ENCODE results near the gene IL22RA1.
A peak's percentile ranks its signal among the peaks of the same experiment; 100 is the strongest.

Gene IL22RA1

GRCh38 chr1:24154215-24154614 is 11.3 kb upstream of the IL22RA1 start:
- H2BK120ac ChIP-seq (ENCODE audit: low read depth, low read length): no peak overlapping the region
- no peak overlapping the region for H2BK12ac ChIP-seq (ENCODE audit: low read length)
- no peak overlapping the region for H4K91ac ChIP-seq (ENCODE audit: low read depth, low read length, poor library complexity)
- H3K27me3 ChIP-seq (ENCODE audit: control insufficient read depth in 3 of 3, insufficient read depth in 3 of 3, low read depth in 1 of 3, low read length in 3 of 3): peaks cover 0 to 40% (median 0%) of the 10 kb centered on the region in 3 experiments
- H3K23ac ChIP-seq (ENCODE audit: low read depth, low read length, poor library complexity): no peak overlapping the region
- H2BK15ac ChIP-seq (ENCODE audit: low read length): no peak overlapping the region
- no peaks in the 10 kb centered on the region for H3K79me1 ChIP-seq (ENCODE audit: low read depth, low read length)
- no peak overlapping the region for H3K4me3 ChIP-seq (ENCODE audit: low read length in 2 of 2)
- no peak for DNase-seq (ENCODE audit: low spot score)
- no peak overlapping the region for H3K14ac ChIP-seq (ENCODE audit: low read length)
- H2AK5ac ChIP-seq (ENCODE audit: low read depth, low read length): no peak overlapping the region
- H4K8ac ChIP-seq (ENCODE audit: low read depth, low read length): no peak overlapping the region
- H3K36me3 ChIP-seq (replicated peaks in 1 of 2; ENCODE audit: control insufficient read depth in 2 of 2, insufficient read depth in 2 of 2, low read length in 2 of 2): no peaks in the 10 kb centered on the region
- no peak overlapping the region for H3K4me2 ChIP-seq (ENCODE audit: insufficient read depth, low read length, poor library complexity, severe bottlenecking)
- no peaks in the 10 kb centered on the region for H3K9me3 ChIP-seq (replicated peaks in 1 of 2; ENCODE audit: control insufficient read depth in 2 of 2, insufficient read depth in 1 of 2, low read depth in 1 of 2, low read length in 2 of 2)
- no peak overlapping the region for H3K4ac ChIP-seq (ENCODE audit: low read length)
- no peak overlapping the region for H3K9ac ChIP-seq (ENCODE audit: low read depth, low read length, poor library complexity)
- no peak overlapping the region for H2AFZ ChIP-seq (ENCODE audit: low read length)
- no CpG with 5 or more reads among the region's 8 CpGs for WGBS, 2 donors (ENCODE audit: extremely low coverage in 2 of 2, insufficient read length in 2 of 2, insufficient replicate concordance in 1 of 2)
- no peak overlapping the region for H3K18ac ChIP-seq (ENCODE audit: low read length)
- H3K4me1 ChIP-seq (ENCODE audit: control insufficient read depth in 2 of 2, insufficient read depth in 1 of 2, low read depth in 1 of 2, low read length in 2 of 2): peaks cover 0 to 10% of the 10 kb centered on the region in 2 donors
- H3K27ac ChIP-seq (replicated peaks; ENCODE audit: low read length): no peak overlapping the region
- H2BK5ac ChIP-seq (ENCODE audit: low read length): no peak overlapping the region

- H2BK5ac ChIP-seq (ENCODE audit: low read length): no peak overlapping the region
- peaks cover 0 to 33% (median 0%) of the 10 kb centered on the region in 3 experiments for H3K27me3 ChIP-seq (ENCODE audit: control insufficient read depth in 3 of 3, insufficient read depth in 3 of 3, low read depth in 1 of 3, low read length in 3 of 3)
Measured at GRCh38 chr1:24152631-24153494, 9.9 kb upstream of the IL22RA1 start.

GRCh38 chr1:24151175-24151533 is 8.2 kb upstream of the IL22RA1 start:
- no peaks in the 10 kb centered on the region for H3K9me3 ChIP-seq (replicated peaks in 1 of 2; ENCODE audit: control insufficient read depth in 2 of 2, insufficient read depth in 1 of 2, low read depth in 1 of 2, low read length in 2 of 2)
- H3K4me2 ChIP-seq (ENCODE audit: insufficient read depth, low read length, poor library complexity, severe bottlenecking): peak overlapping the region; percentile 82
- peak overlapping the region; percentile 61 for H3K27ac ChIP-seq (replicated peaks; ENCODE audit: low read length)
- no peak overlapping the region for H4K8ac ChIP-seq (ENCODE audit: low read depth, low read length)
- H2BK120ac ChIP-seq (ENCODE audit: low read depth, low read length): no peak overlapping the region
- no peaks in the 10 kb centered on the region for H3K36me3 ChIP-seq (replicated peaks in 1 of 2; ENCODE audit: control insufficient read depth in 2 of 2, insufficient read depth in 2 of 2, low read length in 2 of 2)
- H3K23ac ChIP-seq (ENCODE audit: low read depth, low read length, poor library complexity): no peak overlapping the region
- no peak overlapping the region for H2AK5ac ChIP-seq (ENCODE audit: low read depth, low read length)
- no peak overlapping the region for H3K18ac ChIP-seq (ENCODE audit: low read length)
- H3K14ac ChIP-seq (ENCODE audit: low read length): no peak overlapping the region
- H3K27me3 ChIP-seq (ENCODE audit: control insufficient read depth in 3 of 3, insufficient read depth in 3 of 3, low read depth in 1 of 3, low read length in 3 of 3): peaks cover 0 to 33% (median 0%) of the 10 kb centered on the region in 3 experiments
- peak; percentile 71 for DNase-seq (ENCODE audit: low spot score)
- H2BK12ac ChIP-seq (ENCODE audit: low read length): no peak overlapping the region
- H3K4me1 ChIP-seq (ENCODE audit: control insufficient read depth in 2 of 2, insufficient read depth in 1 of 2, low read depth in 1 of 2, low read length in 2 of 2): peaks cover 0 to 10% of the 10 kb centered on the region in 2 donors
- no peak overlapping the region for H3K9ac ChIP-seq (ENCODE audit: low read depth, low read length, poor library complexity)
- H2BK5ac ChIP-seq (ENCODE audit: low read length): no peak overlapping the region
- no peak overlapping the region for H4K91ac ChIP-seq (ENCODE audit: low read depth, low read length, poor library complexity)
- no peak overlapping the region for H2AFZ ChIP-seq (ENCODE audit: low read length)
- H3K4me3 ChIP-seq (ENCODE audit: low read length in 2 of 2): no peak overlapping the region
- H2BK15ac ChIP-seq (ENCODE audit: low read length): no peak overlapping the region
- H3K79me1 ChIP-seq (ENCODE audit: low read depth, low read length): no peaks in the 10 kb centered on the region
- H3K4ac ChIP-seq (ENCODE audit: low read length): no peak overlapping the region
- WGBS, 2 donors (ENCODE audit: extremely low coverage in 2 of 2, insufficient read length in 2 of 2, insufficient replicate concordance in 1 of 2): no CpG with 5 or more reads among the region's 12 CpGs

More at GRCh38 chr1:24152631-24153494, 9.9 kb upstream of the IL22RA1 start:
- Histone ChIP-seq H3K14ac (ENCODE audit: low read length) (no peak overlapping the region), H3K79me1 (ENCODE audit: low read depth, low read length) (no peaks in the 10 kb centered on the region), H3K4me2 (ENCODE audit: insufficient read depth, low read length, poor library complexity, severe bottlenecking) (no peak overlapping the region), H3K36me3 (replicated peaks in 1 of 2; ENCODE audit: control insufficient read depth in 2 of 2, insufficient read depth in 2 of 2, low read length in 2 of 2) (no peaks in the 10 kb centered on the region), H2BK15ac (ENCODE audit: low read length) (peak overlapping the region; percentile 86), H4K91ac (ENCODE audit: low read depth, low read length, poor library complexity) (no peak overlapping the region), H3K4ac (ENCODE audit: low read length) (no peak overlapping the region), H2BK12ac (ENCODE audit: low read length) (no peak overlapping the region), H2AFZ (ENCODE audit: low read length) (no peak overlapping the region), H4K8ac (ENCODE audit: low read depth, low read length) (no peak overlapping the region), H3K23ac (ENCODE audit: low read depth, low read length, poor library complexity) (no peak overlapping the region), H3K27ac (replicated peaks; ENCODE audit: low read length) (no peak overlapping the region), H3K4me3 (ENCODE audit: low read length in 2 of 2) (no peak overlapping the region), H2BK120ac (ENCODE audit: low read depth, low read length) (peak overlapping the region; percentile 78), H3K9ac (ENCODE audit: low read depth, low read length, poor library complexity) (no peak overlapping the region), H3K9me3 (replicated peaks in 1 of 2; ENCODE audit: control insufficient read depth in 2 of 2, insufficient read depth in 1 of 2, low read depth in 1 of 2, low read length in 2 of 2) (no peaks in the 10 kb centered on the region), H2AK5ac (ENCODE audit: low read depth, low read length) (peak overlapping the region; percentile 23), H3K18ac (ENCODE audit: low read length) (peak overlapping the region; percentile 4), H3K4me1 (ENCODE audit: control insufficient read depth in 2 of 2, insufficient read depth in 1 of 2, low read depth in 1 of 2, low read length in 2 of 2) (peaks cover 0 to 10% of the 10 kb centered on the region in 2 donors)
- no CpG with 5 or more reads among the region's 10 CpGs for WGBS, 2 donors (ENCODE audit: extremely low coverage in 2 of 2, insufficient read length in 2 of 2, insufficient replicate concordance in 1 of 2)
- DNase-seq (ENCODE audit: low spot score): no peak

All from neuronal stem cell (in vitro differentiated cells).